ENCODE results near the gene UNC45A. TPM values are rescaled to one million over a fixed set of nuclear protein-coding genes. Genes with fewer than 3 reads are reported as not detected.

UNC45A gene
- total and polyA plus RNA-seq, 2 of the 8 experiments (the other 6 are each of a cell fraction or from before 2014, with no cell fraction given) = 74.1 to 84.2 TPM

GRCh38 chr15:90981681-90982080 lies 46.6 kb downstream of the UNC45A start (continued):
- TF ChIP-seq CTCF (IDR thresholded peaks at IDR 0.05; ENCODE audit: control extremely low read depth in 1 of 3, insufficient read depth in 1 of 3, low read depth in 1 of 3, low read length in 3 of 3) (no peak), SAP30 (IDR thresholded peaks at IDR 0.05; ENCODE audit: insufficient read depth, insufficient replicate concordance, low read length) (no peak), HDAC6 (IDR thresholded peaks at IDR 0.05; ENCODE audit: low read depth, low read length) (no peak), JUND (IDR thresholded peaks at IDR 0.05; ENCODE audit: low read length) (no peak), CREB1 (IDR thresholded peaks at IDR 0.05) (no peak), CHD2 (IDR thresholded peaks at IDR 0.05; ENCODE audit: low read length) (no peak), SIX5 (IDR thresholded peaks at IDR 0.05; ENCODE audit: low read depth, low read length) (no peak), FOSL1 (IDR thresholded peaks at IDR 0.05; ENCODE audit: insufficient read depth, low read depth, low read length) (no peak)
- TF ChIP-seq, protein P1, sequence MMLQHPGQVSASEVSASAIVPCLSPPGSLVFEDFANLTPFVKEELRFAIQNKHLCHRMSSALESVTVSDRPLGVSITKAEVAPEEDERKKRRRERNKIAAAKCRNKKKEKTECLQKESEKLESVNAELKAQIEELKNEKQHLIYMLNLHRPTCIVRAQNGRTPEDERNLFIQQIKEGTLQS (IDR thresholded peaks at IDR 0.05; ENCODE audit: insufficient read depth, low read depth, low read length) = no peak
